HG03521 (cell line): ENCODE measurements around the gene LMOD3.

Experiments
- ATAC-seq: cut with Tn5 transposase; IDR thresholded peaks from one replicate; pipeline ENCODE4 v1.9.1; 2021; ENCODE audit warnings: mild to moderate bottlenecking, moderate library complexity; ENCODE audit not compliant: unreplicated experiment

The LMOD3 gene

DNA sequence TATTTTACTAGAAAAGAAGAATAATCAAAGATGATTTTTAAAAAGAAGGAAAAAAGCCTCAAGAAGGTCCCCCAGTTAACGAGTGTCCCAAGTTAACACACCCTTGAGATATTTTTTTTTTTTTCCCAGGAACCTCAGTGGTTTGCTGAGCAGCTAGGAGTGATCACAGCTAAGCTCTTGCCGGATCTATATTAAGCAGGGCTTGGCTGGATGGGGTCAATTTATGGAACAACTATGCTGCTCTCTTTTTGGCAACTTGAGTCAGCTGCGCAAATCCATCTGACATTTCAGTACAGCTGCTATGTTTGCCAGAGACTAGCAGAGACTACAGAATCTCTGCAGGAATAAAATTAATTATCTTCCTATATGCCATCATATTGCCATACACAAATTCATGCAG lies at the start of gene LMOD3:
TSS of gene LMOD3 (minus strand) at position 193 of the 400 bp plus-strand sequence. CDS start 209 bp downstream, outside the sequence.
- no peak for ATAC-seq

GRCh38 chr3:69172058-69172457 lies 49.7 kb upstream of the LMOD3 start:
- no peak for ATAC-seq

GRCh38 chr3:69166446-69166845 lies 44.1 kb upstream of the LMOD3 start:
- ATAC-seq, result no peak

DNA sequence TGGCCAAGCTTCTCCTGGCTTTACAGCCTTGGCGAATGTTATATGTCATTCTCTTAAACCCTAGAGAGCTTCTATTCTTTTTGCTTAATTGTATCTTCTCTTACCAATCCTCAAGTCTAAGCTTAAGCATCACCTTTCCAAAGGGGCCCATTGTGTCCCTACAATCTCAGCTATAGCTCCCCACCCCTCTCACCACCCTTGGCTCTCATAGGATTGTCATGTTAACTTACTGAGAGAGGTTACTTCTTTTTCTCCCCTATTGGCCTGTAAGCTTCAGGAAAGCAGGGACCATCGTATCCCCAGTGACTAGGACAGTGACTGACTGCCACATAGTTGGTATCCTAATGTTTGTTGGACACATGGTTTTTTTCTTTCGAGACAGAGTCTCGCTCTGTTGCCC lies 43.3 kb upstream of the LMOD3 start:
- ATAC-seq, result no peak

GRCh38 chr3:69164296-69164695 lies 41.9 kb upstream of the LMOD3 start:
- no peak for ATAC-seq

DNA sequence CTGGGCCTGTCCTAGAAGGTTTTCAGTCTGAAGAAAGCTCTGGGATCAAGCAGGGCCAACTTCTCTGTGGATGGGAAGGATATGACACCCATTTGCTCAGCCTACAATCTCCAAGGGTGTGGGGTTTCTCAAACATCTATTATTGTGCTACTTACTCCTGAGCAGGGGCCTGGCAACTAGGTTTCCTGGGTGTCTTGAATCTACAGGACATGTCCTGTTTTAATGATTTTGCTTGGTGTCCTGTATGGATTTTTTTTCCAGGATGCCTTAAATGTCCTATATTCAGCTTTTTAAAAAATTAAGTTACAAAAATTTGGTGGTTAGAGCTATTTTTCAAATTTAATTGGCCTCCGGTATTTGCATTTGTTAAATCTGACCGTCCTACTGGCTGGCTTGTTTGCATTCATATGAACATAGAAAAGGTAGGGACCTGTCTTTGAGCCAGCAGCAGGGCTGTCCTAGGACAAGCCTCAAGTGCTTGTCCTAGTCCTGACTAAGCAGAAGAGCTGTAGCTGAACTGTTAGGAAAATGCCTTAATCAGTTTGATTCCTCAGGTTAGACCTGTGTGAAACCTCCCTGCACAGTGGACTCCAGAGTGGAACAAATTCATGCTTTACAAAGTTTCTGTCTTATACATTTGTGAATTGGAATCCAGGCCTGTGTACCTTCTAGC lies 40.0 kb upstream of the LMOD3 start:
- ATAC-seq, result no peak

DNA sequence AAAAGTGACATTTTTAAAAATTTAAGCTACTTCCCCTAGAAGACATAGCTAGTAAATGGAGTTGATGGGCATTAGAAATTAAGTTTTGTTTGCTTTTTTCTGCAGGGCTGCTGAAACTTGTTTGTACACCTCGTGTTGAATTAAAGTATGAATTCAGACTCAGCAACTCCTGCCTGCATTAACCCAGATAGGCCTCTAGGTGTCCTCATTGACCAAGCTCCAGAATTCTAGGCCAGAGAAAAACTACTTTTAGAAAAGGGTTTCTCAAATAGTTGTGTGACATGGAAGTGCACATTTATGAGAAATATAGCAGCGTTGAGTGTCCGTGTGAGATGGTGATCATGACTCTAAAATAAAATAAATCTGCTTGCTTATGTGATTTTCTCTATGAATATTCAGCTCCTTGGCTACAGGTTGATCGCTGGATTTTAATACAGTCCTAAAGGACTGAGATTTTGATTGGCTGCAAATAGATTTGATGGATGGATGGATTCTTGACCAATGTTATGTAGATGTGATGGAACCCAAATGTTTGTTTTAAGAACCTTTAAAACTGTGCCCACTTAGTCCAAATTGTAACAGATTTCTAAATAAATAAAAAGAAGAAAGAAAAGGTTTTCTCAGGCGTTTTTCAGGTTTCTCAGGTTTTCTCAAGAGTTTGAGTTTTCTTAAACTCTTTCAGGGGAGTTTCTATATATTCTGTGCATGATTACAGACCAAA lies 39.4 kb upstream of the LMOD3 start:
- peak; percentile 50 for ATAC-seq

GRCh38 chr3:69160525-69160924 lies 38.1 kb upstream of the LMOD3 start:
- no peak for ATAC-seq

GRCh38 chr3:69160107-69160506 lies 37.7 kb upstream of the LMOD3 start:
- no peak for ATAC-seq

DNA sequence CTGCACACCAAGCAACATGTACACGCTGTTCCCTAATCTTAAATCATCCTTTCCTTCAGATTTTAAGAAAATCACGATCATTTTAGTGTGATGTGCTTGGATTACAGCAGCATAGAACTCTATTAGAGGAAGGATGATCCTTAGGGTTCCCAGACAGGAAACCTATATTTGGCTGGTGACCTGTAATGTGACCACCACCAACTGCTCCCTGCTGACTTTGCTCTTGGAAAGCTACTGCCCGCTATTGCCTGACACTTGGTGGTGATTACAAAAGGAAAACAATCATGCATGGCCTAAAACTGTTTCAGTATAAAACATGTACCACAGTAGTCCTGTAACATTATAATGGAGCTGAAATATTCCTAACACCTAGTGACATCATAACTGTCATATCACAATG lies 27.2 kb upstream of the LMOD3 start:
- ATAC-seq, result no peak

DNA sequence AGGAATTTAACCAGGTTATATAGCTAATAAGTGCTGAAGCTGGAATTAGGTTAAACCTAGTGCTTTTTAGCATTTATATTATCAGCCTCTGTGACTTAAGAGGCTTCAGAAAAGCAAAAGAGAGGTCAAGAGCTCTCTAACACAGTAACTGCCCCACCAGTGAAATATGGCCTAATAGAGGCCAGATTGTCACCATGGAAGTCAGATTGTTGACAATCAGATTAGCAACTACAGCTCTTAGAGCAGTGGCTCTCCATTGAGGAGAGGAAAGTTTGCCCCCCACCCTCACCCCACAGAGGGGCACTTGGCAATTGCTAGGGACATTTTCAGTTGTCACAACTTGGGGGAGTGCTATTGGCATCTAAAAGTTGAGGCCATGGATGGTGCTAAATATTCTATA lies 23.3 kb upstream of the LMOD3 start:
- ATAC-seq, result no peak

DNA sequence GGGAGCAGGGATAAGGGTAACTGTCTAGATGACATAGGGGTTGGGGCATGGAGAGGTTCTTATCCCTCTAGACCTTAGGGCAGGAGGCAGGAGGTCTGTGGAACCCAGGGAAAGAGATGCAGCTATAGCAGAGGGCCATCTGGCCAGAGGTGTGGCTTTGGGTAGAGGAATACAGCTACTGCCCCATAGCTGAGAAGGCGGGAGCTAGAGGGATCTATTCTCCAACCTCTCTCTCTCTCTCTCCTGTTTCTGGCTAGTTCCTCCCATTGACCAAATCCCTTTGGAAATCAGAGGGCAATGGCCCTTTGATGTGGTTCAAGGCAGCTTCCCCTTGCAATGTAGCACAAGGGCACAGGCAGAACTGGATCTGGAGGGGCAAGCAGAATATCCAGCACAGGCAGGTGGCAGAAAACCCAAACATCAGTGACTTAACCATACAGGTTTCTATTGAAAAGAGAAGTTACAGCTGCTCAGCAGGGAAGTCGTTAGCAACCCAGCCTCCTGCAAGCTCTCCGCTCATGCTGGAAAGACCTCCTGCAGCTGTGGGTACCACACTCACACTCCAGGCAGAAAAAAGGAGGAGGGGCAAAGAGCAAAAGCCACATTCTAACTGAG lies 22.3 kb upstream of the LMOD3 start:
- ATAC-seq, result no peak

DNA sequence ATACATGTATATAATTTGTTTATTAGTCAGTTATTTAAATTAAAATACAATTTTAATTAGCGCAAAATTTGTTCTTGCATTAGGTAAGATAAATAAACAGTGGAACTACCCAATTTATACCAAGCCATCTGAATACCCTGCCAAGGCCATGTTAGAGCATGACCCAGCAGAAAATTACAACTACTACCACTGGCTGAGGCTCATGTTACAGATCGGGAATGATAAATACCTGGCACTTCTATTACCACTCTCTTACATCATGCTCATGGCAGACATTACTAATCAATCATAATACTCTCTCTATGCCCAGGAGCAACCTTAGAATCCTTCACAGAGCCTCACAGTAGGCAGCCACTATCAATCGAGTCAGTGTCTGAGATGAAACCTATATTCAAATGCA lies 21.2 kb upstream of the LMOD3 start:
- ATAC-seq, result no peak

DNA sequence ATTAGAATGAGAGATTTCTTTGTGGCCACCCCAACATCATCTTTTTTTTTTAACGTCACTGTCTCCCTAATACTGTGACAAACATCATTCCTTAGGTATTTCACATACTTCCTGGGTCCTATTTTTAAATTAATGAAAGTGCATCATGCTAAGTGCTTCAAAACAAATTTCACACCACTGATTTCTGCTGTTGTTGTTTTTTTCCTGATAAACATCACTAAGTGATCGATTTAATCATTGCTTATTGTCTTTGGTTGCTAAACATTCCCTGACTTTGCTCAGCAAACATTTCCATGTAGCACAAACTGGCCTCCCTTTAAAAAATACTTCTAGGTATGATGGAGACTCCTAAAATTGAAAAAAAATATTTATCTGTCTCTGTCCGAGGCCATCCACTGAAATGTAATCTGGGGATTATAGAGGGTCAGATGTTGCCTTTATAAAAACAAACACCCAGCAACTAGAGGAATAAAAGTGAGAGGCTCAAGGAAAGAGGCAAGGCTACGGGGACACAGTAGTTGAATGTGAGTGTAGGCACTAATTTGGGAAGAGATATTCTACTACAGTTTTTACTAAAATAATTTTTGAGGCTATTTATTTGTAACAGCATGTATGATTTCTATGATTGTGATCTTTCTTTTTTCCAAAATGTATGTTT lies 20.5 kb upstream of the LMOD3 start:
- no peak for ATAC-seq

- no peak for ATAC-seq
Observed at GRCh38 chr3:69142090-69142489, 19.7 kb upstream of the LMOD3 start.

DNA sequence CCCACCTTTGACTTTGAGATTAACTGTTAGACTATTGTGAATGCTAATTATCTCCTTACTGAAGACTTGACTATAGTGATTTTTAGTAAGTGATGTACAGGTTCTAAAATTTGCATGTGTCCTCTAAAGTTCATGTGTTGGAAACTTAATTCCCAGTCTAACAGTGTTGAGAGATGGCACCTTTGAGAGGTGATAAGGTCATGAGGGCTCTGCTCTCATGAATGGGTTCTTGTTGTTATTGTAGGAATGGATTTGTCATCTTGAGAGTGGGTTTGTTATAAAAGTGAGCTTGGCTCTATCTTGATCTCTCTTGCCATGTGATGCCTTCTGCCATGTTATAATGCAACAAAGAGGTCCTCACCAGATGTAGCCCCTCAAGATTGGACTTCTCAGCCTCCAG lies 18.9 kb upstream of the LMOD3 start:
- ATAC-seq, result no peak

DNA sequence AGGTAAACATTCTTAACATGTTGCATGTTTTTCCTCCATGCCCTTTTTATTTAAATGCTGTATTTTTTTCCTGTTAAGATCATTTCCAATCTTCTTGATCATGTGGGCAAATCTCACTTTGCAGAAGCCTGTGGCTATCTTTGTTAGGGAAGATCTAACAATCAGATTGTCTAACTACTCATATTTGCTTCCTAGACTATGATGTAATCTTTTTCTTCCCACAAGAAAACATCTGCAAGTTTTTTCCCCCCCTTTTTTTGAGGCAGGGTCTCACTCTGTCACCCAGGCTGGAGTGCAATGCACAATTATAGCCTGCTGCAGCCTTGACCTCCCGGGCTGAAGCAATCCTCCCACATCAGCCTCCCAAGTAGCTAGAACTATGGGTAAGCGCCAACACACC lies 15.0 kb upstream of the LMOD3 start:
- ATAC-seq, result no peak

GRCh38 chr3:69137005-69137404 lies 14.6 kb upstream of the LMOD3 start:
- ATAC-seq, result no peak

GRCh38 chr3:69130689-69131088 lies 8.3 kb upstream of the LMOD3 start:
- ATAC-seq, result peak; percentile 97

DNA sequence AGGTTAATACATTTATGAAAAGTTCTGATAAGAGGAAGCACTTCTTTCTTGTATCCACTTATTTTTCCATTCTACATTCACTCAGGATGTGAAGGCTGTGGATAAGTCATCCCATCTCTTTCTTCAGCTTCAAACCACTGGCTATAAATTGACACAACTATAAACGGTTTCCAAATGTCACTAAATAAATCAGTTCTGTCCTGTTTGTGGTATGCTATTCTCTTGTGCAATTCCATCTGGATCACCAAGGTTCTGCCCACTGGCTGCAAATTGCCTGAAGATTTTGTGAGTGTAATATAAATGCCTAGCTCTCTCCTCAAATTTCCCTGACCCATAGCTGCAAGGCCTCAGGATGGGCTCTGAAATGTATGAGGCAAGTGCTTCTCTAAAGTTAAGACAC lies 7.1 kb upstream of the LMOD3 start:
- ATAC-seq, result no peak

GRCh38 chr3:69128509-69128908 lies 6.1 kb upstream of the LMOD3 start:
- ATAC-seq, result no peak

- no peak for ATAC-seq
Observed at GRCh38 chr3:69126999-69127398, 4.6 kb upstream of the LMOD3 start.
